Spleen (tissue), 11 donors: ENCODE data around the gene RBM17. TPM values are rescaled to one million over a fixed set of nuclear protein-coding genes. Genes with fewer than 3 reads are reported as not detected.

Experiments
- DNase-seq: peaks from one replicate; pipeline ENCODE4 v3.0.0-alpha.2; 2020
- H3K27ac ChIP-seq, 8 donors: fragments of 200-600 bp; sonication (generic) in 7 of 8; 1 replicate in 4 of 8; 2 replicates in 4 of 8; pipeline versions ENCODE4 v1.5.0 to v1.8.0; 2016 to 2021; ENCODE audit warnings: inconsistent platforms in 4 of 8, mild to moderate bottlenecking in 4 of 8, moderate library complexity in 1 of 8
- H3K27me3 ChIP-seq, 7 donors: fragments of 200-600 bp; sonication (generic) in 6 of 7; replicated peaks in 1 of 7; 1 replicate in 4 of 7; 2 replicates in 3 of 7; pipeline versions ENCODE4 v1.5.0 to v1.8.0; 2016 to 2021; ENCODE audit warnings: inconsistent platforms in 3 of 7, mild to moderate bottlenecking in 1 of 7
- H3K36me3 ChIP-seq, 6 donors: fragments of 200-600 bp; sonication (generic) in 5 of 6; 1 replicate in 4 of 6; 2 replicates in 2 of 6; pipeline versions ENCODE4 v1.5.0 to v1.8.0; 2016 to 2021; ENCODE audit warnings: inconsistent platforms in 2 of 6
- H3K4me1 ChIP-seq, 6 donors: fragments of 200-600 bp; sonication (generic) in 5 of 6; 1 replicate in 3 of 6; 2 replicates in 3 of 6; pipeline versions ENCODE4 v1.5.0 to v1.8.0; 2016 to 2021; ENCODE audit warnings: inconsistent platforms in 3 of 6
- H3K4me3 ChIP-seq, 8 donors: fragments of 200-600 bp; sonication (generic) in 7 of 8; 1 replicate in 4 of 8; 2 replicates in 4 of 8; pipeline versions ENCODE4 v1.5.0 to v1.8.0; 2016 to 2021; ENCODE audit warnings: inconsistent platforms in 4 of 8, mild to moderate bottlenecking in 4 of 8, moderate library complexity in 2 of 8
- H3K9me3 ChIP-seq, 8 donors: fragments of 200-600 bp; sonication (generic) in 7 of 8; 1 replicate in 4 of 8; 2 replicates in 4 of 8; pipeline versions ENCODE4 v1.5.0 to v1.8.0; 2016 to 2021; ENCODE audit warnings: inconsistent platforms in 4 of 8
- POLR2A ChIP-seq, 3 donors: fragments of 450-650 bp; IDR thresholded peaks; one replicate each; pipeline ENCODE4 v1.5.1; 2017; ENCODE audit warnings: antibody characterized with exemption in 3 of 3, mild to moderate bottlenecking in 1 of 3
- POLR2AphosphoS5 ChIP-seq, 3 donors: sonication (generic); formaldehyde crosslinking; IDR thresholded peaks; one replicate each; pipeline ENCODE4 v1.5.1; 2017; ENCODE audit warnings: antibody characterized with exemption in 3 of 3
- WGBS, 5 donors: extraction: QIAGEN DNeasy Blood & Tissue Kit in 3 of 5; methylation state at CpG; one replicate each; pipeline versions ENCODE4 v1.1.5 to v1.1.7; 2013 to 2018; 5-methylcytosine and 5-hydroxymethylcytosine counted together
- intact Hi-C: fragments of 100-400 bp; cut with DNase I; formaldehyde crosslinking; loops from one replicate; pipeline ENCODE4 v1.15.0; 2023; ENCODE audit warnings: low total_unique reads
- polyA plus RNA-seq, 3 donors: library from polyadenylated mRNA; stranded (reverse); fragments of 200-250 nt; gene quantifications; one replicate each; pipeline ENCODE4 v1.2.1, GENCODE V29; 2013
- total RNA-seq, 7 donors: library from RNA; depleted of rRNA in 3 of 7; stranded (reverse); fragments of >200 nt in 3 of 7; fragmentation: NEBNext Ultra II Directional in 4 of 7; extraction: Animal tissue kit (Norgen Biotek cat#: 25700) in 4 of 7; gene quantifications; one replicate each; pipeline versions ENCODE4 v1.1.0 to v1.2.1, GENCODE V29; 2016 to 2021
- TF ChIP-seq, protein P1 (sequence below), 11 experiments: fragments of 200-600 bp in 7 of 11; fragments of 450-650 bp in 4 of 11; sonication (generic) in 4 of 11; IDR thresholded peaks in 8 of 11; conservative IDR thresholded peaks in 3 of 11; 1 replicate in 7 of 11; 2 replicates in 4 of 11; pipeline versions ENCODE4 v1.4.0 to v1.8.0; 2016 to 2021; ENCODE audit warnings: antibody characterized with exemption in 11 of 11, inconsistent platforms in 4 of 11, mild to moderate bottlenecking in 1 of 11
- donor health status: healthy with polysubstance abuse.
- donor health status: DM: no; HTN: no; CAD: no; lungs with moderate emphysema.
- donor health status: DM: no; HTN: no; CAD: no.
- donor health status: Bipolar disorder and iron deficiency.
- donor health status: healthy.
- donor health status: DM: no; HTN: no; CAD: no.
- donor health status: DM: yes; HTN: yes; CAD: no.

Gene RBM17
- total and polyA plus RNA-seq, 10 donors = 63.1 to 140 (median 111) TPM

- peak overlapping the region in 7 of 8 donors; percentile 1 to 97 (median 58) for H3K27ac ChIP-seq
- peak overlapping the region in 1 of 8 donors; percentile 27 for H3K4me3 ChIP-seq
- H3K4me1 ChIP-seq = peaks cover 35 to 92% (median 75%) of the 10 kb centered on the region in 6 donors
- intact Hi-C loops = no loop called here
- peaks cover 0 to 14% (median 0%) of the 10 kb centered on the region in 6 donors for H3K36me3 ChIP-seq
- 22 to 38% (median 29%) methylated on average over 7 of the region's 7 CpGs for WGBS, 5 donors
- TF ChIP-seq, protein P1, sequence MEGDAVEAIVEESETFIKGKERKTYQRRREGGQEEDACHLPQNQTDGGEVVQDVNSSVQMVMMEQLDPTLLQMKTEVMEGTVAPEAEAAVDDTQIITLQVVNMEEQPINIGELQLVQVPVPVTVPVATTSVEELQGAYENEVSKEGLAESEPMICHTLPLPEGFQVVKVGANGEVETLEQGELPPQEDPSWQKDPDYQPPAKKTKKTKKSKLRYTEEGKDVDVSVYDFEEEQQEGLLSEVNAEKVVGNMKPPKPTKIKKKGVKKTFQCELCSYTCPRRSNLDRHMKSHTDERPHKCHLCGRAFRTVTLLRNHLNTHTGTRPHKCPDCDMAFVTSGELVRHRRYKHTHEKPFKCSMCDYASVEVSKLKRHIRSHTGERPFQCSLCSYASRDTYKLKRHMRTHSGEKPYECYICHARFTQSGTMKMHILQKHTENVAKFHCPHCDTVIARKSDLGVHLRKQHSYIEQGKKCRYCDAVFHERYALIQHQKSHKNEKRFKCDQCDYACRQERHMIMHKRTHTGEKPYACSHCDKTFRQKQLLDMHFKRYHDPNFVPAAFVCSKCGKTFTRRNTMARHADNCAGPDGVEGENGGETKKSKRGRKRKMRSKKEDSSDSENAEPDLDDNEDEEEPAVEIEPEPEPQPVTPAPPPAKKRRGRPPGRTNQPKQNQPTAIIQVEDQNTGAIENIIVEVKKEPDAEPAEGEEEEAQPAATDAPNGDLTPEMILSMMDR (IDR thresholded peaks at IDR 0.05 in 8 of 11, conservative IDR thresholded peaks at IDR 0.05 in 3 of 11) = no peak
- TF ChIP-seq POLR2AphosphoS5 (IDR thresholded peaks at IDR 0.05) (peak; percentile 42 to 66 (median 46)), POLR2A (IDR thresholded peaks at IDR 0.05) (no peak)
- DNase-seq = peak; percentile 83
- H3K9me3 ChIP-seq = no peaks in the 10 kb centered on the region
- no peaks in the 10 kb centered on the region for H3K27me3 ChIP-seq
Measured at GRCh38 chr10:6148251-6148701, 59.4 kb downstream of the RBM17 start.

GRCh38 chr10:6148908-6149307 lies 60.1 kb downstream of the RBM17 start:
- WGBS, 5 donors = 75 to 79% (median 76%) methylated on average over 6 of the region's 6 CpGs
- intact Hi-C loops = no loop called here

GRCh38 chr10:6151087-6151977 lies 62.5 kb downstream of the RBM17 start:
- intact Hi-C loops = loop anchor here (5.0 kb wide), 1 partner anchor 44 kb away; no protein-coding TSS in a partner anchor
- peaks cover 0 to 14% (median 0%) of the 10 kb centered on the region in 6 donors for H3K36me3 ChIP-seq
- 10 to 13% (median 12%) methylated on average over 17 to 22 of the region's 22 CpGs for WGBS, 5 donors
- H3K9me3 ChIP-seq = no peaks in the 10 kb centered on the region
- TF ChIP-seq POLR2A (IDR thresholded peaks at IDR 0.05) (no peak), POLR2AphosphoS5 (IDR thresholded peaks at IDR 0.05) (peak; percentile 46 to 57 (median 50))
- TF ChIP-seq, protein P1 (IDR thresholded peaks at IDR 0.05 in 8 of 11, conservative IDR thresholded peaks at IDR 0.05 in 3 of 11) = peak; percentile 48 to 81 (median 72)
- H3K4me1 ChIP-seq = peaks cover 34 to 84% (median 60%) of the 10 kb centered on the region in 6 donors
- peak overlapping the region in 7 of 8 donors; percentile 6 to 61 (median 21) for H3K4me3 ChIP-seq
- peak overlapping the region; percentile 72 to 97 (median 90) for H3K27ac ChIP-seq
- H3K27me3 ChIP-seq = no peaks in the 10 kb centered on the region
- DNase-seq = peak; percentile 91

More at GRCh38 chr10:6148908-6149307, 60.1 kb downstream of the RBM17 start:
- no peaks in the 10 kb centered on the region for H3K9me3 ChIP-seq
- H3K4me1 ChIP-seq = peaks cover 35 to 92% (median 71%) of the 10 kb centered on the region in 6 donors
- H3K27me3 ChIP-seq = no peaks in the 10 kb centered on the region
- TF ChIP-seq, protein P1 (IDR thresholded peaks at IDR 0.05 in 8 of 11, conservative IDR thresholded peaks at IDR 0.05 in 3 of 11) = no peak
- TF ChIP-seq POLR2A (IDR thresholded peaks at IDR 0.05) = no peak
- no peak for TF ChIP-seq POLR2AphosphoS5 (IDR thresholded peaks at IDR 0.05)
- no peak overlapping the region for H3K4me3 ChIP-seq
- no peak for DNase-seq
- H3K36me3 ChIP-seq = peaks cover 0 to 14% (median 0%) of the 10 kb centered on the region in 6 donors
- peak overlapping the region in 7 of 8 donors; percentile 1 to 97 (median 58) for H3K27ac ChIP-seq

DNA sequence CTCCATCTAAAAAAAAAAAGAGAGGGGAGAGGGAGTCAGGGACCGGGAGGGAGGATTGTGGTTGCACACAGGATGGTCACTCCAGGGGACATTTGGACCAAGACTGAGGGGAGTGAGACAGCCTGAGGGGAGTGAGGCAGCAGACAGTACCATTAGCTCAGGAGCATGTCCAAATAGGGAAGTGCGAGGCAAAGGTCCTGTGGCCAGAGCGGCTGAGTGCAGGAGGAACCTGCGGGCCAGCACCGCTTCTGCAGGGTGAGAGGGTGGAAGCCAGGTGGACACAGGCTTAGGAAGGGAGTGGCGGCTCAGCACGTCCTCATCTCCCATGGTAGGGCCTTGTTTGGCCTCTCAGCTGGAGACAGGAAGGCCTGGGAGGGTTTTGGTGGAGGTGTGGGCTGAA lies 65.0 kb downstream of the RBM17 start:
- intact Hi-C loops = loop anchor here (5.0 kb wide), 1 partner anchor 47 kb away; no protein-coding TSS in a partner anchor
- TF ChIP-seq POLR2AphosphoS5 (IDR thresholded peaks at IDR 0.05) = peak in 2 of 3 donors; percentile 9 to 44
- no peak for TF ChIP-seq POLR2A (IDR thresholded peaks at IDR 0.05)
- H3K27me3 ChIP-seq = no peaks in the 10 kb centered on the region
- WGBS, 5 donors = 61 to 88% (median 79%) methylated on average over 7 of the region's 7 CpGs
- no peak overlapping the region for H3K4me3 ChIP-seq
- peak overlapping the region in 2 of 8 donors; percentile 45 to 97 for H3K27ac ChIP-seq
- no peaks in the 10 kb centered on the region for H3K9me3 ChIP-seq
- H3K4me1 ChIP-seq = peaks cover 14 to 59% (median 38%) of the 10 kb centered on the region in 6 donors
- DNase-seq = peak; percentile 92
- peaks cover 0 to 3% (median 0%) of the 10 kb centered on the region in 6 donors for H3K36me3 ChIP-seq
